LoVo (cell line): Measurements from ENCODE around the gene ALG9.
"Not testable (repeated sequence)": the region's sequence is repeated elsewhere in the genome, so short reads cannot be mapped to it uniquely, and the experiment has no call there.

ENCODE experiments used
- DNase-seq: peaks from one replicate; pipeline ENCODE4 v3.0.0-alpha.2; 2016; ENCODE audit warnings: low spot score

The ALG9 gene

GRCh38 chr11:111870886-111871692 lies at the start of gene ALG9:
TSS of gene ALG9 (minus strand) at chr11:111871581. CDS start at chr11:111871482, 99 bp downstream.
- peak; percentile 80 for DNase-seq

GRCh38 chr11:111920908-111921307 lies 49.5 kb upstream of the ALG9 start:
- no peak for DNase-seq

DNA sequence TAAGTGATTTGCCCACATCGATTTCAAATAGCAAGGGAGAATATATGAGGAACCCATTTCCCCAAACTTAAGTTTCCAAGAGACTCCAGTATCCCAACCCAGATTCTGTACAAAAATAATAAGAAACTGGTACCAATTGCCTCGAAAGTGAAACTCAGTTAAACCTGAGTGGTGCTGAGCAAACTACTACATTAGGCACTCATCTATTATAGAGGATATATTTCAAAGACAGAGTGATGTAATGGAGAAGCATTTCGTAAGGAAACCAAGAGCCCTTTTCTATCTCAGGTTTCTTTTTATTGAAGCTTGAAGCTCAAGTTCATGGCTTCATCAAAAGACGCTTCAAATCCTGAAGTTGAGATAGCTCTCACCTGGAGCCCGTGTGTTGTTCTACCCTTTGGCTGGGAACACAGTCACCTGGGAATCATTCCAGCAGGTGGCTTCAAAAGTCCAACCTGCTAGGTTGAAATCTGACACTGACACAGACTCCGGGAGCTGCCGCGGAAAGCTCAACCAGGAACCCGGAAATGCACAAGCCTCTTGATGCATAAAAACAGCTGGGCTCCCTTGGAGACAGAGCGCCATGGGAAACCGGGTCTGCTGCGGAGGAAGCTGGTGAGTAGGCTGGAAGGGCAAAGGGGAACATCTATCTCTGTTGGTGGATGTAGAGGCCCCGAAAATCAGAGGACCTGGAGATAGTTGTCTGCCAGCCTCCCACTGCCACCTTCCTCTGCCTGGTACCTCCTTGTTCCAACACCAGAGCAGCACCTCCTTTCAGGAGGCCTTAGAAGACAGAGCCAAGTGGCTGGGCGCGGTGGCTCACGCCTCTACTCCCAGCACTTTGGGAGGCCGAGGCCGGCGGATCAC lies 47.2 kb upstream of the ALG9 start, which contains the start of gene C11orf52:
Gene C11orf52, plus strand, starts transcription at position 524 of the 867 bp plus-strand sequence. Its CDS starts 60 bp downstream, at position 584.
- peak; percentile 85 for DNase-seq

DNA sequence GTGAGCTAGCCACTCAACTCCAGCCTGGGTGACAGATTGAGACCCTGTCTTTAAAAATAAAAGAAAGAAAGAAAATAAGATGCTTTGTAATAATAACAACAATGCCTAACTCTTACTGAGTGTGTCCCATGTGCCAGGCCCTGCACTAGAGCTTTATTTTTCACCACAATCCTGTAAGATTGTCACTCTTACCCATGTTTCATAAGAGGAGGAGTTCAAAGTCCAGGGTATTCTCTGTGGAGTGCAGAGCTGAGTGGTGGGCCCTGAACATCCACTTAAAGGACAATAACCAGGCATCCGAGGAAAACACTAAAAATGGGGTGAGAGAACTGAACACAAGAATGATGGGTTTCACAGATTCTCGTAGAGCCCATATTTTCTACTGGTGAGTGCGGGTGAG lies 46.4 kb upstream of the ALG9 start:
- DNase-seq = no peak

GRCh38 chr11:111917312-111917711 lies 45.9 kb upstream of the ALG9 start:
- no peak for DNase-seq

GRCh38 chr11:111916768-111917167 lies 45.4 kb upstream of the ALG9 start:
- DNase-seq = no peak

- no peak for DNase-seq
Observed at GRCh38 chr11:111913997-111914396, 42.6 kb upstream of the ALG9 start.

DNA sequence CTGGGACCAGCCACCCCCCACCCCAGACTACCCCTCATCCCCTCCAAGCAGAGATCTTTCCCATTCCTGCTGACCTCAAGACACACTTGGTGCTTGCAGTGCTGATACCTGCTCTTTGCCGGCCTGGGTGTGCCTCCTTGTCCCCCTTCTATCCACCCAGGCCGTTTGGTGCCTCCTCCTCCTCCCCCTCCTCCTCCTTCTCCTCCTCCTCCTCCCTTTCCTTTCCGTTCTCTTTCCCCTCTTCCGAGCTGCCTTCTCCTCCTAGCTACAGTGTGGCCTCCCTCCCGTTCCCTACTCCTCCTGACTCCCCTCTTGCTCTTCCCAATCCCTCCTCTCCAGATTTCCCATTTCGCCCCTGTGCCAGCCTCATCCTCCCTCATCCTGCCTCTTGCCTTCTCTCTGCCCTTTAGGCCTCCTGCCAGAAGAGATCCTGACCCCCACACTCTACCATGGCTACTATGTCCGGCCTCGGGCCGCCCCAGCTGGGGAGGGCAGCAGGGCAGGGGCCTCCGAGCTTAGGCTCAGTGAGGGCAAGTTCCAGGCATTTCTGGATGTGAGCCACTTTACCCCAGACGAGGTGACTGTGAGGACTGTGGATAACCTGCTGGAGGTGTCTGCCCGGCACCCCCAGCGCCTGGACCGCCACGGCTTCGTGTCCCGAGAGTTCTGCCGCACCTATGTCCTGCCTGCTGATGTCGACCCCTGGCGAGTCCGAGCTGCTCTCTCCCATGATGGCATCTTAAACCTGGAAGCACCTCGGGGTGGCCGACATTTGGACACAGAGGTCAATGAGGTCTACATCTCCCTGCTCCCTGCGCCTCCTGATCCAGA lies 41.9 kb upstream of the ALG9 start:
- DNase-seq = no peak

DNA sequence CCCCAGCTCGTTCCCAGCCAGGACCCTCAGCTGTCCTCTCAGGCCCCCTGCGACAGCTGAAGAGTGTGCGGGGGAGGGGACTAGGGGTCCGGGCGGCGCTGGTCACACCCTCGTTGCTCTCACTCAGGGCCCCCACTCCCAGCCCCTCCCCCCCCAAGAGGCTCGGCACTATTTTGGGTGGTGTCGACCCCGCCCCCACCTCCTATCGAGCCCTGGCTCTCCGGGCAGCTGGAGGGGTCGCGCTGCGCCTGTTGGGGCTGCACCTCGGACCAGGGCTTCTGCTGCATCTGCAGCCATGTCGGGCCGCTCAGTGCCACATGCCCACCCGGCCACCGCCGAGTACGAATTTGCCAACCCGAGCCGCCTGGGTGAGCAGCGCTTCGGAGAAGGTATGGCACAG lies 41.2 kb upstream of the ALG9 start, which contains the start of gene HSPB2:
Gene HSPB2, plus strand, starts transcription at position 200 of the 400 bp plus-strand sequence. Its CDS starts 96 bp downstream, at position 296.
- no peak for DNase-seq

GRCh38 chr11:111911563-111912401 lies 40.4 kb upstream of the ALG9 start, which contains the start of gene CRYAB:
TSS of gene CRYAB (minus strand) at chr11:111911770. CDS start at chr11:111911724, 46 bp downstream.
- peak; percentile 25 for DNase-seq

GRCh38 chr11:111910676-111911562 lies 39.5 kb upstream of the ALG9 start:
- no peak for DNase-seq

- no peak for DNase-seq
Observed at GRCh38 chr11:111909378-111909777, 38.0 kb upstream of the ALG9 start.

DNA sequence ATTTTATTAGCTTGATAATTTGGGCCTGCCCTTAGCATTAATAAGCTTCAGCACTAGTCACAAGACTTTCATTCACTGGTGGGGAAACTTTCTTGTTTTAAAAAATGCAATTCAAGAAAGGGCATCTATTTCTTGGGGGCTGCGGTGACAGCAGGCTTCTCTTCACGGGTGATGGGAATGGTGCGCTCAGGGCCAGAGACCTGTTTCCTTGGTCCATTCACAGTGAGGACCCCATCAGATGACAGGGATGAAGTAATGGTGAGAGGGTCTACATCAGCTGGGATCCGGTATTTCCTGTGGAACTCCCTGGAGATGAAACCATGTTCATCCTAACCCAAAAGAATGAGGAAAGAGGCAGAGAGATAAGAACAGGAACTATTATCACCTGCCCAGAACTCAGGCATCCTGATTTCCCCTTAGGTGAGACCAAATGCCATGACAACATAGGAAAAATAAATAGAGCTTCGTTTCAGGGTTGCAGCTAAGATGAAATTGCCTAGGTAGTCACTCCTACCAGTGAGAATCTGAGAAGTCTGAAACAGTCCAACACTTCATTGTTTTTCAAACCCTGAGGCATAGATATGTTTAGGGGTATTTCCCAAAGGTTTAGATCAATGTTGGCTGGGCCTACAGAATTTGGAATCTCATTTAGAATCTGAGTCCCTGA lies 37.4 kb upstream of the ALG9 start:
- no peak for DNase-seq

- DNase-seq = no peak
Observed at GRCh38 chr11:111906680-111907079, 35.3 kb upstream of the ALG9 start.

GRCh38 chr11:111905411-111905810 lies 34.0 kb upstream of the ALG9 start:
- no peak for DNase-seq

GRCh38 chr11:111886844-111887243 lies 15.5 kb upstream of the ALG9 start:
- DNase-seq = no peak

GRCh38 chr11:111886032-111886431 lies 14.7 kb upstream of the ALG9 start:
- no peak for DNase-seq

- DNase-seq = not testable (repeated sequence)
Observed at GRCh38 chr11:111885053-111885452, 13.7 kb upstream of the ALG9 start.

GRCh38 chr11:111882202-111882601 lies 10.8 kb upstream of the ALG9 start:
- DNase-seq = no peak
